ENCODE results near the gene TMEM53.

- TF ChIP-seq POLR2A (IDR thresholded peaks at IDR 0.05) (no peak), CTCF (IDR thresholded peaks at IDR 0.05) (no peak)
Measured at GRCh38 chr1:44698138-44698537, 23.9 kb upstream of the TMEM53 start.
